SK-N-SH treated with all-trans-retinoic acid at 6 μM for 48 hours (cell line): ENCODE results near the gene RAB36.

Experiments
- ARNTL ChIP-seq: fragments of 450-650 bp; formaldehyde crosslinking; IDR thresholded peaks from 2 replicates; pipeline ENCODE4 v1.5.0; 2020; ENCODE audit warnings: low read depth, mild to moderate bottlenecking, moderate library complexity, borderline replicate concordance
- CSDC2 ChIP-seq: fragments of 250-450 bp; sonication (Bioruptor Pico); IDR thresholded peaks from 2 replicates; pipeline ENCODE4 v1.5.0; 2020; ENCODE audit warnings: mild to moderate bottlenecking, moderate library complexity
- ESRRG ChIP-seq: fragments of 250-450 bp; sonication (Bioruptor Pico); IDR thresholded peaks from 2 replicates; pipeline ENCODE4 v1.6.1; 2021; ENCODE audit warnings: mild to moderate bottlenecking
- GLIS3 ChIP-seq: fragments of 250-450 bp; sonication (Bioruptor Pico); IDR thresholded peaks from 2 replicates; pipeline ENCODE4 v1.5.0; 2020; ENCODE audit warnings: mild to moderate bottlenecking, moderate library complexity
- ISL1 ChIP-seq: fragments of 250-450 bp; sonication (Bioruptor Pico); IDR thresholded peaks from 2 replicates; pipeline ENCODE4 v2.1.2; 2022; ENCODE audit warnings: mild to moderate bottlenecking, moderate library complexity
- OSR1 ChIP-seq: fragments of 250-450 bp; sonication (Bioruptor Pico); IDR thresholded peaks from 2 replicates; pipeline ENCODE4 v1.8.0; 2022; ENCODE audit warnings: moderate library complexity, mild to moderate bottlenecking, inconsistent platforms
- PATZ1 ChIP-seq: fragments of 250-450 bp; sonication (Bioruptor Pico); IDR thresholded peaks from 2 replicates; pipeline ENCODE4 v1.8.0; 2020; ENCODE audit warnings: mild to moderate bottlenecking, moderate library complexity, borderline replicate concordance
- RARB ChIP-seq: fragments of 250-450 bp; sonication (Bioruptor Pico); IDR thresholded peaks from 2 replicates; pipeline ENCODE4 v1.8.0; 2021; ENCODE audit warnings: mild to moderate bottlenecking, moderate library complexity
- TCF4 ChIP-seq: fragments of 250-450 bp; sonication (Bioruptor Pico); IDR thresholded peaks from 2 replicates; pipeline ENCODE4 v1.8.0; 2021; ENCODE audit warnings: mild to moderate bottlenecking, moderate library complexity, borderline replicate concordance
- TOX ChIP-seq: fragments of 250-450 bp; sonication (Bioruptor Pico); IDR thresholded peaks from 2 replicates; pipeline ENCODE4 v1.8.0; 2021; ENCODE audit warnings: mild to moderate bottlenecking, moderate library complexity, borderline replicate concordance
- ZFP3 ChIP-seq: fragments of 250-450 bp; sonication (Bioruptor Pico); IDR thresholded peaks from 2 replicates; pipeline ENCODE4 v1.5.0; 2020; ENCODE audit warnings: mild to moderate bottlenecking, moderate library complexity
- ZFP30 ChIP-seq: fragments of 450-650 bp; formaldehyde crosslinking; IDR thresholded peaks from 2 replicates; pipeline ENCODE4 v1.5.0; 2022; ENCODE audit warnings: mild to moderate bottlenecking, moderate library complexity
- TF ChIP-seq, protein P1 (sequence below): fragments of 250-450 bp; sonication (Bioruptor Pico); IDR thresholded peaks from 2 replicates; pipeline ENCODE4 v1.5.1; 2020; ENCODE audit warnings: low read depth, mild to moderate bottlenecking, moderate library complexity
- TF ChIP-seq, protein P2 (sequence below): fragments of 250-450 bp; sonication (Bioruptor Pico); IDR thresholded peaks from 2 replicates; pipeline ENCODE4 v1.5.1; 2021; ENCODE audit warnings: mild to moderate bottlenecking, moderate library complexity

GRCh38 chr22:23108249-23109078, 36.8 kb upstream of the RAB36 start:
- no peak for TF ChIP-seq PATZ1 (CRISPR knock-in tag)
- no peak for TF ChIP-seq ZFP3
- TF ChIP-seq ISL1 (CRISPR knock-in tag): no peak
- TF ChIP-seq, protein P1, sequence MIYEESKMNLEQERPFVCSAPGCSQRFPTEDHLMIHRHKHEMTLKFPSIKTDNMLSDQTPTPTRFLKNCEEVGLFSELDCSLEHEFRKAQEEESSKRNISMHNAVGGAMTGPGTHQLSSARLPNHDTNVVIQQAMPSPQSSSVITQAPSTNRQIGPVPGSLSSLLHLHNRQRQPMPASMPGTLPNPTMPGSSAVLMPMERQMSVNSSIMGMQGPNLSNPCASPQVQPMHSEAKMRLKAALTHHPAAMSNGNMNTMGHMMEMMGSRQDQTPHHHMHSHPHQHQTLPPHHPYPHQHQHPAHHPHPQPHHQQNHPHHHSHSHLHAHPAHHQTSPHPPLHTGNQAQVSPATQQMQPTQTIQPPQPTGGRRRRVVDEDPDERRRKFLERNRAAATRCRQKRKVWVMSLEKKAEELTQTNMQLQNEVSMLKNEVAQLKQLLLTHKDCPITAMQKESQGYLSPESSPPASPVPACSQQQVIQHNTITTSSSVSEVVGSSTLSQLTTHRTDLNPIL (CRISPR knock-in tag): no peak
- no peak for TF ChIP-seq OSR1 (CRISPR knock-in tag)
- TF ChIP-seq RARB (CRISPR knock-in tag): no peak
- no peak for TF ChIP-seq ZFP30 (CRISPR knock-in tag)
- no peak for TF ChIP-seq TCF4 (CRISPR knock-in tag)
- no peak for TF ChIP-seq GLIS3
- no peak for TF ChIP-seq ARNTL (CRISPR knock-in tag)
- TF ChIP-seq CSDC2: no peak
- TF ChIP-seq ESRRG: no peak
- TF ChIP-seq, protein P2, sequence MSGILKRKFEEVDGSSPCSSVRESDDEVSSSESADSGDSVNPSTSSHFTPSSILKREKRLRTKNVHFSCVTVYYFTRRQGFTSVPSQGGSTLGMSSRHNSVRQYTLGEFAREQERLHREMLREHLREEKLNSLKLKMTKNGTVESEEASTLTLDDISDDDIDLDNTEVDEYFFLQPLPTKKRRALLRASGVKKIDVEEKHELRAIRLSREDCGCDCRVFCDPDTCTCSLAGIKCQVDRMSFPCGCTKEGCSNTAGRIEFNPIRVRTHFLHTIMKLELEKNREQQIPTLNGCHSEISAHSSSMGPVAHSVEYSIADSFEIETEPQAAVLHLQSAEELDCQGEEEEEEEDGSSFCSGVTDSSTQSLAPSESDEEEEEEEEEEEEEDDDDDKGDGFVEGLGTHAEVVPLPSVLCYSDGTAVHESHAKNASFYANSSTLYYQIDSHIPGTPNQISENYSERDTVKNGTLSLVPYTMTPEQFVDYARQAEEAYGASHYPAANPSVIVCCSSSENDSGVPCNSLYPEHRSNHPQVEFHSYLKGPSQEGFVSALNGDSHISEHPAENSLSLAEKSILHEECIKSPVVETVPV (CRISPR knock-in tag): no peak
- no peak for TF ChIP-seq TOX (CRISPR knock-in tag)
